HG03469 (cell line): ENCODE measurements around the gene BTBD9.
A peak's percentile ranks its signal among the peaks of the same experiment; 100 is the strongest.

Experiments used
- ATAC-seq: cut with Tn5 transposase; IDR thresholded peaks from one replicate; pipeline ENCODE4 v1.9.1; 2021; ENCODE audit warnings: mild to moderate bottlenecking, moderate library complexity, moderate number of reproducible peaks; ENCODE audit not compliant: unreplicated experiment

Gene BTBD9

GRCh38 chr6:38566295-38567030, 73.3 kb downstream of the BTBD9 start:
- no peak for ATAC-seq

GRCh38 chr6:38564301-38564700, 75.4 kb downstream of the BTBD9 start:
- ATAC-seq: no peak

DNA sequence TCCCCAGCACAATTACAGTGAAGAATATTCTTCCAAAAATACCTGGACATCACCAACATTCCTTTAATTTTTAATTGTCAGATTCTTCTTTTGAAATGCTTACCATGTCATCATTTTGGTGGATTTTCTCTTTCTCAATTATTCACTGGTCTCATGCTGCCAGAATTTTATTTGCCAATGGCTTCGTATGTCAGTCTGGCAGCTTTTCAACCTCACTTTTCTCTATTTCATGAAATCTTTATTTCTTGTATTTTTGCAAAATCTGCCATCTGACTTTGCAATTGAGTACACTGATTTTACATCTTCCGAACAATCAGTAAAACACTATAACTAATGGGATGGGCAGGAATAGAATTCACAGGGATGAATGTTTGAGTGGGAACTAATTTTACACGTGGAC, 84.1 kb downstream of the BTBD9 start:
- ATAC-seq: no peak

- ATAC-seq: no peak
These were observed 84.9 kb downstream of the BTBD9 start for GRCh38 chr6:38554700-38555413.

DNA sequence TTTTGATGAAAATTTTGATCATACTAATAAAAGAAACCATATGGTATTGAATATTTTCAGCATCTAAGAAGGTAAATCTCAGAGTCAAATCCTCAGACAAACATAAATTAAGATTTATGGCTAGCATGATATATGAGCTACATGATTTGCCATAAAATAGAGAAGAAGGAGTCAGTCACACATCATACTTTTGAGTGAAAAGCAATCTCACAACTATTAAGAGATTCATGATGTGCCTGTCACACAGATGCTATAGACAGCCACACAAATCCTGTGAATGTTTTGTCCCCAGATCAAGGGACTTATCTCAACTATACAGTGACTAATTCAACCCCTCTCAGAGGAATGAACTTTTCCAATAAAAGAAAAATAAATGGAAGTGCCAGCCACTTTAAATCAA, 85.7 kb downstream of the BTBD9 start:
- ATAC-seq: no peak

- ATAC-seq: peak; percentile 65
These were observed 87.6 kb downstream of the BTBD9 start for GRCh38 chr6:38552121-38552520.

DNA sequence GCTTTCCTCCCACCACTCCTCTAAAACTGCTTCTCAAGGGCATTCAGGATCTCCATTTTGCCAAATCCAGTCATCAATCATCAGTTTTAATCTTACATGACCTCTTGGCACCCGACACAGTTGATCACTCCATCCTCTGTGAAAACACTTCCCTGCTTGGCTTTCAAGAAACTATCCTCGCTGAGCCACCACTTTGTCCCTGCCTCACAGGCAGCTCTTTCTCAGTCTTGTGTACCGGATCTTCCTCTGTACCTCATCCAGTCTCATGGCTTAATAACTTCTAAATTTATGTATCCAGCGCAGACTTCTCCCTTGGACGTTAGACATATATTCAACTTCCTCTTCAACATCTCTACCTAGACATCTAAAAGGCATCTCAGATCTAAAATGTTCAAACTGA, 89.9 kb downstream of the BTBD9 start:
- no peak for ATAC-seq

GRCh38 chr6:38549180-38549579, 90.5 kb downstream of the BTBD9 start:
- ATAC-seq: no peak

DNA sequence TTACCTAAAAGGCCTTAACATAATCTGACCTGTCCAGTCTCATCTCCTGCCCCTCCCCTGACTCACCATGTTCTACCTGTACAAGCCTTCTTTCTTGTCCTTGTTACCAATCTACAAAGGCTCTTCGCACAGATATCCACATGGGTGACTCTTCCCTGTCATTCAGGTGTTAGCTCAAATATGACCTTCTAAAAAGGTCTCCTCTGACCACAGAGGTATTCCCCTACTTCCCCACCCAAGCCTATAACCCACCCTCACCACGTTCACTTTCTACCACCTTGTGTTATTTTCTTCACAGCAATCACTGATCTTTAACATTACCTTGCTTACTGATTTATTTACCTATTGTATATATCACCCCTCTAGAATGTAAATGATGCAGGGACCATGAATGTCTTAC, 96.7 kb downstream of the BTBD9 start:
- ATAC-seq: no peak

- ATAC-seq: no peak
These were observed 97.7 kb downstream of the BTBD9 start for GRCh38 chr6:38542031-38542430.

DNA sequence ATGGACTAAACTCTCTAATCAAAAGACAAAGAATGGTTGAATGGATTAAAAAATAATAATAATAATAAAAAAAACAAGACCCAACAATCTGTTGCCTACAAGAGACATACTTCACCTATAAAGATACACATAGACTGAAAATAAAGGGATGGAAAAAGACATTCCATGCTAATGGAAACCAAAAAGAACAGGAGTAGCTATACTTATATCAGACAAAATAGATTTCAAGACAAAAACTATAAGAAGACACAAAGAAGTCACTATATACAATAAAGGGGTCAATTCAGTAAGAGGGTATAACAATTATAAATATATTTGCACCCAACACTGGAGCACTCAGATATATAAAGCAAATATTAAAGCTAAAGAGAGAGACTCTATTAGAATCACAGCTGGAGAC, 106.7 kb downstream of the BTBD9 start:
- ATAC-seq: no peak

- no peak for ATAC-seq
These were observed 108.6 kb downstream of the BTBD9 start for GRCh38 chr6:38531134-38531533.

- ATAC-seq: no peak
These were observed 111.3 kb downstream of the BTBD9 start for GRCh38 chr6:38528196-38528965.

DNA sequence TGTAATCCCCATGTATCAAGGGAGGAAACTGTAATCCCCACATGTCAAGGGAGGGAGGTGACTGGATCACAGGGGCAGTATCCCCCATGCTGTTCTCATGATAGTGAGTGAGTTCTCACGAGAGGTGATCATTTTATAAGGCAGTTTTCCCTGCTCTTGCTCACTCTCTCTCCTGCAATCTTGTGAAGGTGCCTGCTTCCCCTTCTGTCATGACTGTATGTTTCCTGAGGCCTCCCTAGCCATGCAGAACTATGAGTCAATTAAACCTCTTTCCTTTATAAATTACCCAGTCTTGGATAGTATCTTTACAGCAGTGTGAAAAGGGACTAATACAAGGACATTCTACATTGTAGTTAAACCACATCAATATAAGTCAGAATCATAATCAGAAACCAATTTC, 112.4 kb downstream of the BTBD9 start:
- no peak for ATAC-seq

- no peak for ATAC-seq
These were observed 113.8 kb downstream of the BTBD9 start for GRCh38 chr6:38525888-38526287.

GRCh38 chr6:38524436-38525145, 115.1 kb downstream of the BTBD9 start:
- no peak for ATAC-seq

GRCh38 chr6:38522322-38522721, 117.4 kb downstream of the BTBD9 start:
- ATAC-seq: no peak

GRCh38 chr6:38518511-38519304, 121.0 kb downstream of the BTBD9 start:
- no peak for ATAC-seq

GRCh38 chr6:38517005-38517404, 122.7 kb downstream of the BTBD9 start:
- ATAC-seq: no peak

GRCh38 chr6:38514399-38514798, 125.3 kb downstream of the BTBD9 start:
- ATAC-seq: no peak
